Measurements from ENCODE around the gene PHACTR1. TPM values are rescaled to one million over a fixed set of nuclear protein-coding genes. Genes with fewer than 3 reads are reported as not detected.

Gene PHACTR1
- total RNA-seq, 1 experiment from 2014 or later = 0.21 TPM

GRCh38 chr6:13289789-13290318, 573.3 kb downstream of the PHACTR1 start:
- CTCF ChIA-PET = interaction anchor here (0.6 to 1.0 kb wide), 4 partner anchors 95 to 358 kb away, joined by 3 to 4 read pairs (median 4); no protein-coding TSS in a partner anchor
- BruUV-seq (replicated peaks) = no TSS peak
- H3K4me3 Mint-ChIP-seq (ENCODE audit: low read depth, unreplicated experiment) = no peak overlapping the region
- TF ChIP-seq, protein P1, sequence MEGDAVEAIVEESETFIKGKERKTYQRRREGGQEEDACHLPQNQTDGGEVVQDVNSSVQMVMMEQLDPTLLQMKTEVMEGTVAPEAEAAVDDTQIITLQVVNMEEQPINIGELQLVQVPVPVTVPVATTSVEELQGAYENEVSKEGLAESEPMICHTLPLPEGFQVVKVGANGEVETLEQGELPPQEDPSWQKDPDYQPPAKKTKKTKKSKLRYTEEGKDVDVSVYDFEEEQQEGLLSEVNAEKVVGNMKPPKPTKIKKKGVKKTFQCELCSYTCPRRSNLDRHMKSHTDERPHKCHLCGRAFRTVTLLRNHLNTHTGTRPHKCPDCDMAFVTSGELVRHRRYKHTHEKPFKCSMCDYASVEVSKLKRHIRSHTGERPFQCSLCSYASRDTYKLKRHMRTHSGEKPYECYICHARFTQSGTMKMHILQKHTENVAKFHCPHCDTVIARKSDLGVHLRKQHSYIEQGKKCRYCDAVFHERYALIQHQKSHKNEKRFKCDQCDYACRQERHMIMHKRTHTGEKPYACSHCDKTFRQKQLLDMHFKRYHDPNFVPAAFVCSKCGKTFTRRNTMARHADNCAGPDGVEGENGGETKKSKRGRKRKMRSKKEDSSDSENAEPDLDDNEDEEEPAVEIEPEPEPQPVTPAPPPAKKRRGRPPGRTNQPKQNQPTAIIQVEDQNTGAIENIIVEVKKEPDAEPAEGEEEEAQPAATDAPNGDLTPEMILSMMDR (IDR thresholded peaks at IDR 0.05; ENCODE audit: unreplicated experiment) = no peak
- DNase-seq = peak; percentile 26
- no peaks in the 10 kb centered on the region for H3K27me3 Mint-ChIP-seq (ENCODE audit: unreplicated experiment)
- H3K4me1 Mint-ChIP-seq (ENCODE audit: low read depth, unreplicated experiment) = no peaks in the 10 kb centered on the region
- no peak overlapping the region for H3K27ac Mint-ChIP-seq (ENCODE audit: unreplicated experiment)
- H3K9me3 Mint-ChIP-seq (ENCODE audit: low read depth, unreplicated experiment) = no peaks in the 10 kb centered on the region
- intact Hi-C loops (cut with micrococcal nuclease; ENCODE audit: unreplicated experiment) = no loop called here
- H3K36me3 Mint-ChIP-seq (ENCODE audit: insufficient read depth, unreplicated experiment) = peaks cover 10% of the 10 kb centered on the region

DNA sequence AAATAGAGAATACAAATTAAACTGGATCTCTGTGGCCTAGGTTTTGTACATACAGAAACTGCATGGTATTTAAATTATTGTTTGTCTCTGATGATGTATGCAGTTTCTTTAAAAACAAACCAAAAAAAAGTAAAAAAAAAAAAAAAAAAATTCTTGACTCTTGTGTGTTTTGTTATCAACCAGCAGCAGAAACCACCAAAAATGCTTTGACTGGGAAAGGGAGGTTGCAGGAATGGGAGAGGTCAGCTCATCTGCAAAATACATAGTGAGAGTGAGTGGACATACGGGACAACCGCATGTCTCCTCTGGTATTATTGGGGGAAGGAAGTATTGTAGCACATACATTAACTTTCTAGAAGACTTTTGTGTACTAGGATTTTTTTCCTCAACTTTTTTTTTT, 573.8 kb downstream of the PHACTR1 start:
- intact Hi-C loops (cut with micrococcal nuclease; ENCODE audit: unreplicated experiment) = no loop called here
- no peaks in the 10 kb centered on the region for H3K27me3 Mint-ChIP-seq (ENCODE audit: unreplicated experiment)
- peaks cover 10% of the 10 kb centered on the region for H3K36me3 Mint-ChIP-seq (ENCODE audit: insufficient read depth, unreplicated experiment)
- no peak overlapping the region for H3K4me3 Mint-ChIP-seq (ENCODE audit: low read depth, unreplicated experiment)
- CTCF ChIA-PET = interaction anchor here (0.7 to 1.0 kb wide), 2 partner anchors 95 to 358 kb away, joined by 3 read pairs; no protein-coding TSS in a partner anchor
- no peak overlapping the region for H3K27ac Mint-ChIP-seq (ENCODE audit: unreplicated experiment)
- no peak for DNase-seq
- H3K9me3 Mint-ChIP-seq (ENCODE audit: low read depth, unreplicated experiment) = no peaks in the 10 kb centered on the region
- BruUV-seq (replicated peaks) = no TSS peak
- H3K4me1 Mint-ChIP-seq (ENCODE audit: low read depth, unreplicated experiment) = no peaks in the 10 kb centered on the region
- TF ChIP-seq, protein P1 (IDR thresholded peaks at IDR 0.05; ENCODE audit: unreplicated experiment) = no peak

- Mint-ChIP-seq H3K36me3 (ENCODE audit: insufficient read depth, unreplicated experiment) (peaks cover 5% of the 10 kb centered on the region), H3K9me3 (ENCODE audit: low read depth, unreplicated experiment) (no peaks in the 10 kb centered on the region), H3K4me3 (ENCODE audit: low read depth, unreplicated experiment) (no peak overlapping the region), H3K27ac (ENCODE audit: unreplicated experiment) (no peak overlapping the region), H3K4me1 (ENCODE audit: low read depth, unreplicated experiment) (no peaks in the 10 kb centered on the region), H3K27me3 (ENCODE audit: unreplicated experiment) (no peaks in the 10 kb centered on the region)
- TF ChIP-seq, protein P1 (IDR thresholded peaks at IDR 0.05; ENCODE audit: unreplicated experiment) = no peak
- no peak for DNase-seq
- no TSS peak for BruUV-seq (replicated peaks)
- CTCF ChIA-PET = interaction anchor here (0.7 kb wide), 1 partner anchor 519 kb away, joined by 4 read pairs; no protein-coding TSS in a partner anchor
- intact Hi-C loops (cut with micrococcal nuclease; ENCODE audit: unreplicated experiment) = no loop called here
Measured at GRCh38 chr6:13292774-13293173, 576.2 kb downstream of the PHACTR1 start.

DNA sequence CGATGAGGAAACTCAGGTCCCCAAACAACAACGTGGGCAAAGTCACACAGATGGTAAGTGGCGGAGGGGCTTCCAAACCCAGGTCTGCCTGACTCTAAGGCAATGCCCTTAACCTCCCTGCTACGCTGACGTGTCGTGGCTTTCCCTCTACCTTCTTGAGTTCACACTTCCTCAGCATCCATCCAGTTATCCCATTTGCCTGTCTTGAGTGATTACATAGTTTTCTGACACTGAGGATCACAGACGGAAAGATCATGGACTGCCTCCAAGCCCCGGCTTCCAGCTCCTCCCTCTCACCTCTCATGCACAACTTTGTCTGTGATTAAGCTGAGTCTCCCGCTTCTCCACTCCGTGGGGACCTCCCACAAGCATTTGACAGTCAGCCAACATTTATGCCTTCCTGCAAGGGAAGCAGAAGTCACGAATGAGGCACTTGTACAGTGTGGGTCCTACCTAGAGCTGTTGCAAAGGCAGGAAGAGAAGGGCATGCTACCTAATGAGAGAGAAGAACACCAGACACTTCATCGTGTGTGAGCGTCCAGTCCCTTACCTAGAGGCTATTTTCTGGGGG, 578.0 kb downstream of the PHACTR1 start:
- intact Hi-C loops (cut with micrococcal nuclease; ENCODE audit: unreplicated experiment) = no loop called here
- no TSS peak for BruUV-seq (replicated peaks)
- peaks cover 5% of the 10 kb centered on the region for H3K36me3 Mint-ChIP-seq (ENCODE audit: insufficient read depth, unreplicated experiment)
- no peaks in the 10 kb centered on the region for H3K9me3 Mint-ChIP-seq (ENCODE audit: low read depth, unreplicated experiment)
- H3K27ac Mint-ChIP-seq (ENCODE audit: unreplicated experiment) = no peak overlapping the region
- TF ChIP-seq, protein P1 (IDR thresholded peaks at IDR 0.05; ENCODE audit: unreplicated experiment) = no peak
- CTCF ChIA-PET = no interaction called here
- H3K4me1 Mint-ChIP-seq (ENCODE audit: low read depth, unreplicated experiment) = no peaks in the 10 kb centered on the region
- H3K27me3 Mint-ChIP-seq (ENCODE audit: unreplicated experiment) = no peaks in the 10 kb centered on the region
- no peak for DNase-seq
- no peak overlapping the region for H3K4me3 Mint-ChIP-seq (ENCODE audit: low read depth, unreplicated experiment)

All from Calu3 (cell line).